Memory B cell (primary cell): ENCODE measurements around the gene DEF6.
"Not testable (repeated sequence)": the region's sequence is repeated elsewhere in the genome, so short reads cannot be mapped to it uniquely, and the experiment has no call there.

Source experiments
- ATAC-seq: fragments of 150-1000 bp; cut with Tn5 transposase; 2 replicates; pipeline ENCODE4 v1.10.0; 2021; ENCODE audit warnings: low read depth, mild to moderate bottlenecking, moderate library complexity
- DNase-seq, 2 donors: peaks; one replicate each; pipeline ENCODE4 v3.0.0; 2022; ENCODE audit warnings: low spot score in 2 of 2
- H3K27ac Mint-ChIP-seq: one replicate; pipeline ENCODE4 v1.8.0; 2022; ENCODE audit warnings: mild to moderate bottlenecking, moderate library complexity, mixed read lengths
- H3K27me3 Mint-ChIP-seq: one replicate; pipeline ENCODE4 v1.8.0; 2022; ENCODE audit warnings: mixed read lengths
- H3K36me3 Mint-ChIP-seq: one replicate; pipeline ENCODE4 v1.8.0; 2022; ENCODE audit warnings: mild to moderate bottlenecking, mixed read lengths
- H3K4me1 Mint-ChIP-seq: one replicate; pipeline ENCODE4 v1.8.0; 2022; ENCODE audit warnings: mixed read lengths
- H3K4me3 Mint-ChIP-seq: one replicate; pipeline ENCODE4 v1.8.0; 2022; ENCODE audit warnings: mild to moderate bottlenecking, moderate library complexity, mixed read lengths
- H3K9me3 Mint-ChIP-seq: one replicate; pipeline ENCODE4 v1.8.0; 2022; ENCODE audit warnings: mixed read lengths

Gene DEF6

GRCh38 chr6:35310265-35310831 lies 12.7 kb downstream of the DEF6 start:
- H3K4me3 Mint-ChIP-seq: no peak overlapping the region
- H3K27me3 Mint-ChIP-seq: no peaks in the 10 kb centered on the region
- peak overlapping the region; percentile 94 for H3K27ac Mint-ChIP-seq
- DNase-seq: no peak
- no peaks in the 10 kb centered on the region for H3K9me3 Mint-ChIP-seq
- peaks cover 24% of the 10 kb centered on the region for H3K36me3 Mint-ChIP-seq
- ATAC-seq: no peak
- H3K4me1 Mint-ChIP-seq: peaks cover 61% of the 10 kb centered on the region

- no peaks in the 10 kb centered on the region for H3K27me3 Mint-ChIP-seq
- ATAC-seq (peak; percentile 86), DNase-seq (no peak)
- H3K36me3 Mint-ChIP-seq: peaks cover 27% of the 10 kb centered on the region
- peaks cover 61% of the 10 kb centered on the region for H3K4me1 Mint-ChIP-seq
- peak overlapping the region; percentile 94 for H3K27ac Mint-ChIP-seq
- no peaks in the 10 kb centered on the region for H3K9me3 Mint-ChIP-seq
- H3K4me3 Mint-ChIP-seq: peak overlapping the region; percentile 79
Measured at GRCh38 chr6:35311390-35312075, 13.9 kb downstream of the DEF6 start.

GRCh38 chr6:35312076-35312800 lies 14.6 kb downstream of the DEF6 start:
- H3K4me3 Mint-ChIP-seq: peak overlapping the region; percentile 79
- DNase-seq: no peak
- no peaks in the 10 kb centered on the region for H3K27me3 Mint-ChIP-seq
- peak overlapping the region; percentile 94 for H3K27ac Mint-ChIP-seq
- H3K4me1 Mint-ChIP-seq: peaks cover 59% of the 10 kb centered on the region
- ATAC-seq: no peak
- no peaks in the 10 kb centered on the region for H3K9me3 Mint-ChIP-seq
- H3K36me3 Mint-ChIP-seq: peaks cover 28% of the 10 kb centered on the region

DNA sequence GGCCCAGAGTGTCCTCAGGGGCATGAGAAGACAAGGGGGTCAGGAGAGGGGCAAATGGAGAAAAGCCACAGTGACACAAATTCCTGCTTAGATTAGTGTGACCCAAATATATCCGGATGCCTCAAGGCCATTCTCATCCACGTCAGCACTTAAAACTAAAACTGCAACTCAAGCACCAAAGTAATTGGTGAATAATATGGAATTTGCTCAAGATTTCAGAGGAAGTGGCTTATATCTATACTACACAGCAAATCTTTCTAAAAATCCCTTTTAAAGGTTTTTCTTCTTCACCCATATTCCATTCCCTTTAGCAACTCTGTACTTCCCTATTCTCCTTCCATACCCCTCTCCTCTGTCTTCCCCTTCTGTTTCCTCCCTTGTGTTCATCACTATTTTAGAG lies 15.2 kb downstream of the DEF6 start:
- H3K36me3 Mint-ChIP-seq: peaks cover 33% of the 10 kb centered on the region
- no peak for ATAC-seq
- peak overlapping the region; percentile 45 for H3K4me3 Mint-ChIP-seq
- peaks cover 57% of the 10 kb centered on the region for H3K4me1 Mint-ChIP-seq
- H3K27me3 Mint-ChIP-seq: no peaks in the 10 kb centered on the region
- peak overlapping the region; percentile 72 for H3K27ac Mint-ChIP-seq
- no peak for DNase-seq
- H3K9me3 Mint-ChIP-seq: no peaks in the 10 kb centered on the region

DNA sequence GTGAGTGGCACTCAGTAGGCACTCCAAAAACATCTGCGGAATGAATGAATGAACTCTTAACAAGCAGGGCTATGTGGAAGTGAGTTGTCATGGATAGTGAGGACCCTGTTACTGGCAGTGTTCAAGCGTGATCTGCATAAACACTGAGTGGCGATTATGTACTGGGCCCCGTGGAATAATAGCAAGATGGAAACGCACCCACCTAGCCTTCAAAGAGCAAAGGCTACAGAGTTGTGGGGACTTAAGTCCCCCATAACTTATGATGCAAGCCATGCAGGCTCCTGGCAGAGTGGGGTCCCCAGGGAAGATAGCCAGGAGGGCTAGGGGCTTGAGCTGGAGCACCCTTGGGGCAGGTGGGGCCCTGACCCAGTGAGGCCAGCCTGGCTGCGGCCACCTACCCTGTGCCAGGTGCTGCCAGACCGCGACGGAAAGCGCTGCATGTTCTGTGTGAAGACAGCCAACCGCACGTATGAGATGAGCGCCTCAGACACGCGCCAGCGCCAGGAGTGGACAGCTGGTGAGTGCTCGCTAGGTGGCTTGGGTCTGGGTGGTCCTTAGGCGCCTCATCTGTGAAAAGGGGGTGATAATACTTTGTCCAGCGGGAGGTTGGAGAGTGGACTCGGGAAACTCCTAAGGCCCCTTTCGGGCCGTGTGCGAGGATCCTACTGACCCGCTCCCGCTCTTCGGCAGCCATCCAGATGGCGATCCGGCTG lies 20.0 kb downstream of the DEF6 start:
- Mint-ChIP-seq H3K27ac (peak overlapping the region; percentile 17), H3K4me3 (no peak overlapping the region), H3K9me3 (no peaks in the 10 kb centered on the region), H3K36me3 (peaks cover 45% of the 10 kb centered on the region), H3K4me1 (peaks cover 24% of the 10 kb centered on the region), H3K27me3 (no peaks in the 10 kb centered on the region)
- DNase-seq: no peak
- ATAC-seq: no peak

DNA sequence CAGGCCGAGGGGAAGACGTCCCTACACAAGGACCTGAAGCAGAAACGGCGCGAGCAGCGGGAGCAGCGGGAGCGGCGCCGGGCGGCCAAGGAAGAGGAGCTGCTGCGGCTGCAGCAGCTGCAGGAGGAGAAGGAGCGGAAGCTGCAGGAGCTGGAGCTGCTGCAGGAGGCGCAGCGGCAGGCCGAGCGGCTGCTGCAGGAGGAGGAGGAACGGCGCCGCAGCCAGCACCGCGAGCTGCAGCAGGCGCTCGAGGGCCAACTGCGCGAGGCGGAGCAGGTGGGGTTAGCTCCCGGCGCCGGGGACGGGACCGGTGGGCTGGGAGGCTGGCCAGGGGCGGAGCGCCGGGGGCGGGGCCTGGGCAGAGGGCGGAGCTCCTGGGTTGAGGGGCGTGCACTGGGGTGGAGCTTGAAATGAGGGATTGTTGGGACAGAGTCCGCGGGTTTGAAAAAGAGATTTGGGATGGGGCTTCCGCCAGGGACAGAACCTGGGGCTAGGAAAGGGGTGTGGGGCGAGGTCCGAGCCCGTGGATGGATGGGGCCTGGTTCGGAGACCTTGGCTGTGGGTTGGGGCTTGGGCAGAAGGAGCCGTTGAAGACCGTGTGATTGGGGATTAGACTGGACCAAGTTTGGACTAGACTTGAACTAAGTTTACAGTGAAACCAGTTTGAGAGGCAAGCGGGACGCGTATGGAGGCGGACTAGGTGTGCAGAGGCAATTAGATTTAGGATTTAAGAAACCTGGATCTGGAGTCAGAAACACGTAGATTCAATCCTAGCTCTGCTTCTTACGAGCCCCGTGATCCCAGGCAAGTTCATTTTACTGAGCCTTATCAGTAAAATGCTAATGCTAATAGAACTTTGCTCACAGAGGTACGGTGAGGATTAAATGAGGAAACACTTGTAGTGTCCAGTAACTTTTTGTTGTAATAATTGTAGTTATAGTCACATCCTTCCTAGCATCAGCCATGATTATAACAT lies 20.9 kb downstream of the DEF6 start:
- Mint-ChIP-seq H3K36me3 (peaks cover 44% of the 10 kb centered on the region), H3K27ac (no peak overlapping the region), H3K4me3 (no peak overlapping the region), H3K9me3 (no peaks in the 10 kb centered on the region), H3K27me3 (no peaks in the 10 kb centered on the region), H3K4me1 (peaks cover 18% of the 10 kb centered on the region)
- ATAC-seq (no peak), DNase-seq (no peak)

- no peaks in the 10 kb centered on the region for H3K9me3 Mint-ChIP-seq
- peaks cover 13% of the 10 kb centered on the region for H3K4me1 Mint-ChIP-seq
- no peak for DNase-seq
- peaks cover 43% of the 10 kb centered on the region for H3K36me3 Mint-ChIP-seq
- no peak for ATAC-seq
- no peaks in the 10 kb centered on the region for H3K27me3 Mint-ChIP-seq
- H3K4me3 Mint-ChIP-seq: no peak overlapping the region
- peak overlapping the region; percentile 67 for H3K27ac Mint-ChIP-seq
Measured at GRCh38 chr6:35319346-35320030, 21.9 kb downstream of the DEF6 start.

DNA sequence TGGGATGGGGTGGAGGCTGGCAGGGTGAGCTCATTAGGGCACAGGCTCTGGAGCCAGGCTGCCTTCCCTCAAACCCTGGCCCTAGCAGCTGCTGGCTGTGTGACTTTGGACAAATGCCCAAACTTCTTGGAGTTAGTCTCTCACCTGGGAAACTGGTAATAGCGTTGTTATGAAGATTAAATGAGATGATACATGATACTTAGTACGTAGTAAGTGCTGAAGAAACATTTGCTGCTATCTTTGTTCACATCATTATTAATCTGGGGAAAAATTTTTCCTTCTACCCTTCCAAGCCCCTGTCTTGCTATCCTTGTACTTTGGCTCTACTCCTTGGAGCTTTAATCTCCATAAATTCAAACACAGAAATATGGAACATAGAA lies 22.4 kb downstream of the DEF6 start:
- peaks cover 11% of the 10 kb centered on the region for H3K4me1 Mint-ChIP-seq
- no peaks in the 10 kb centered on the region for H3K27me3 Mint-ChIP-seq
- H3K4me3 Mint-ChIP-seq: no peak overlapping the region
- peak overlapping the region; percentile 67 for H3K27ac Mint-ChIP-seq
- peaks cover 42% of the 10 kb centered on the region for H3K36me3 Mint-ChIP-seq
- DNase-seq: no peak
- no peaks in the 10 kb centered on the region for H3K9me3 Mint-ChIP-seq
- no peak for ATAC-seq

GRCh38 chr6:35321091-35321490 lies 23.5 kb downstream of the DEF6 start:
- ATAC-seq: no peak
- Mint-ChIP-seq H3K27ac (no peak overlapping the region), H3K4me1 (peaks cover 11% of the 10 kb centered on the region), H3K27me3 (no peaks in the 10 kb centered on the region), H3K36me3 (peaks cover 43% of the 10 kb centered on the region), H3K4me3 (no peak overlapping the region), H3K9me3 (no peaks in the 10 kb centered on the region)
- no peak for DNase-seq

DNA sequence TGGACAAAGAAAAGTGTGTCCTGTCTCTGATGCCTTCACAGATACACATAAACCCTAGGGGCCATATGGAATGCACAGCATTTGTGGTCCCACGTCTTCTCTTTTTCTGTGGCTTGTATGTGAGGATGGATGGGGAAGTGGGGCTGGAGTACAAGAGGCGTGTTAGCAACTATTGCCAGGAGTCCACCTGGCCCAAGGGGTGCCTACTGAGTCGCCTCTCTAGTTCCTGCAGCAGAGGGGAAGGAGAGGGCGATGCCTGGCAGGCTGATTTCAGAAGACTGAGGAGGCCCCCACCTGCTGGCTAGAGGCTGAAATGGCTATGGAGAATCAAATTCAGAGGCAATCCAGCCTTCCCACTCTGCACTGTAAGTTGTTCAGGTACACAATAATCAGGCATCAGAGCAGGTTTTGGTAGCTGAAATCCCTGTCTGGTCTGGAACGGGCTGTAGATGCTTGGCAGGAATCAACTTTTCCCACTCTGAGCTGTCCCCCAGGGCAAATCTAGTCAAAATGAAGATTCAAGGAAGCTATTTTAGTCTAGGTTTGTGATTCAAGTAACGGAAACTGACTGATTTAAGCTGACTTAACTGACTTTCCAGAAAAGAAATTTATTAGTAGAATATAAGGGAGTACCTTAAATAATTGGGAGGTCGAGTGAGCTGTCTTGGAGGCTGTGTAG lies 29.9 kb downstream of the DEF6 start:
- Mint-ChIP-seq H3K4me1 (peaks cover 17% of the 10 kb centered on the region), H3K27ac (peak overlapping the region; percentile 21), H3K4me3 (no peak overlapping the region), H3K9me3 (peaks cover 3% of the 10 kb centered on the region), H3K27me3 (no peaks in the 10 kb centered on the region), H3K36me3 (peaks cover 15% of the 10 kb centered on the region)
- ATAC-seq: peak; percentile 87
- DNase-seq: peak; percentile 64 to 68

- Mint-ChIP-seq H3K27me3 (no peaks in the 10 kb centered on the region), H3K9me3 (peaks cover 3% of the 10 kb centered on the region), H3K27ac (no peak overlapping the region), H3K36me3 (peaks cover 15% of the 10 kb centered on the region), H3K4me1 (peaks cover 16% of the 10 kb centered on the region), H3K4me3 (no peak overlapping the region)
- no peak for ATAC-seq
- no peak for DNase-seq
Measured at GRCh38 chr6:35328108-35328723, 30.6 kb downstream of the DEF6 start.

DNA sequence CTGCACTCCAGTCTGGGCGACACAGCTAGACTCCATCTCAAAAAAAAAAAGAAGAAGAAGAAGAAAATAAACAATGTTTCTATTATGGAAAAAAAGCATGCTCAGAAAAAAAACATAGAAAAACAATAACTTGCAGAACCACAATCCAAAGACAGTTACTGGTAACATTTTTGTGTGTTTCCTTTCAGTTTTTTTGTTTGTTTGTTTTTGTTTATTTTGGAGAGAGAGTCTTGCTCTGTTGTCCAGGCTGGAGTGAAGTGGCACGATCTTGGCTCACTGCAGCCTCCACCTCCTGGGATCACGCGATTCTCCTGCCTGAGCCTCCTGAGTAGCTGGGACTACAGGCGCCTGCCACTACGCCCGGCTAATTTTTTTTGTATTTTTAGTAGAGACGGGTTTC lies 31.3 kb downstream of the DEF6 start:
- H3K4me3 Mint-ChIP-seq, DNase-seq, H3K27ac Mint-ChIP-seq, ATAC-seq, H3K9me3 Mint-ChIP-seq, H3K27me3 Mint-ChIP-seq: not testable (repeated sequence)
- peaks cover 13% of the 10 kb centered on the region for H3K36me3 Mint-ChIP-seq
- peaks cover 16% of the 10 kb centered on the region for H3K4me1 Mint-ChIP-seq
